H9 (cell line): ENCODE measurements around the gene HCRTR1. TPM values are rescaled to one million over a fixed set of nuclear protein-coding genes. Genes with fewer than 3 reads are reported as not detected.

Source experiments
- DNase-seq: peaks from one replicate; pipeline ENCODE4 v3.0.0-alpha.2; 2017
- H2AFZ ChIP-seq: one replicate; pipeline ENCODE4 v1.6.1; 2013; ENCODE audit warnings: mild to moderate bottlenecking, low read length, control low read depth, moderate library complexity
- H2AK5ac ChIP-seq: 2 replicates; pipeline ENCODE4 v1.6.1; 2013; ENCODE audit warnings: low read length, control low read depth, mixed read lengths; ENCODE audit not compliant: insufficient read length
- H2BK120ac ChIP-seq: one replicate; pipeline ENCODE4 v1.6.1; 2013; ENCODE audit warnings: low read depth, mild to moderate bottlenecking, low read length, control low read depth, inconsistent platforms; ENCODE audit not compliant: poor library complexity, severe bottlenecking
- H2BK12ac ChIP-seq: 2 replicates; pipeline ENCODE4 v1.6.1; 2013; ENCODE audit warnings: low read length, control low read depth, mixed read lengths, low read depth; ENCODE audit not compliant: insufficient read length
- H2BK15ac ChIP-seq: 2 replicates; pipeline ENCODE4 v1.6.1; 2013; ENCODE audit warnings: low read depth, low read length, control low read depth
- H2BK20ac ChIP-seq: one replicate; pipeline ENCODE4 v1.6.1; 2013; ENCODE audit warnings: low read depth, mild to moderate bottlenecking, low read length, control low read depth, inconsistent platforms; ENCODE audit not compliant: poor library complexity, severe bottlenecking
- H2BK5ac ChIP-seq: 2 replicates; pipeline ENCODE4 v1.6.1; 2013; ENCODE audit warnings: low read length, control low read depth, mixed read lengths; ENCODE audit not compliant: insufficient read length
- H3K14ac ChIP-seq: 2 replicates; pipeline ENCODE4 v1.6.1; 2013; ENCODE audit warnings: low read length, control low read depth; ENCODE audit not compliant: insufficient read depth
- H3K18ac ChIP-seq: 2 replicates; pipeline ENCODE4 v1.6.1; 2013; ENCODE audit warnings: low read depth, mild to moderate bottlenecking, mixed read lengths, low read length, control low read depth; ENCODE audit not compliant: insufficient read length
- H3K23ac ChIP-seq: 2 replicates; pipeline ENCODE4 v1.6.1; 2013; ENCODE audit warnings: low read length, control low read depth, mixed read lengths, low read depth; ENCODE audit not compliant: insufficient read length
- H3K23me2 ChIP-seq: 2 replicates; pipeline ENCODE4 v1.6.1; 2013; ENCODE audit warnings: low read depth, mild to moderate bottlenecking, mixed read lengths, low read length, control low read depth; ENCODE audit not compliant: insufficient read length, poor library complexity, severe bottlenecking
- H3K27ac ChIP-seq: 2 replicates; pipeline ENCODE4 v1.5.1; 2013; ENCODE audit warnings: low read length, control low read depth, mixed read lengths, low read depth; ENCODE audit not compliant: insufficient read length
- H3K27me3 ChIP-seq: 2 replicates; pipeline ENCODE4 v1.6.1; 2013; ENCODE audit warnings: low read length, control low read depth, inconsistent platforms; ENCODE audit not compliant: insufficient read depth
- H3K4ac ChIP-seq: 2 replicates; pipeline ENCODE4 v1.6.1; 2013; ENCODE audit warnings: low read depth, mild to moderate bottlenecking, control low read depth, inconsistent platforms, low read length, moderate library complexity
- H3K4me1 ChIP-seq: 2 replicates; pipeline ENCODE4 v1.6.1; 2013; ENCODE audit warnings: low read length, control low read depth, inconsistent platforms; ENCODE audit not compliant: insufficient read depth
- H3K4me2 ChIP-seq: 2 replicates; pipeline ENCODE4 v1.6.1; 2013; ENCODE audit warnings: low read length, control low read depth, mixed read lengths; ENCODE audit not compliant: insufficient read length, insufficient read depth
- H3K56ac ChIP-seq: 2 replicates; pipeline ENCODE4 v1.6.1; 2013; ENCODE audit warnings: low read depth, mild to moderate bottlenecking, mixed read lengths, low read length, control low read depth; ENCODE audit not compliant: insufficient read length
- H3K79me1 ChIP-seq: 2 replicates; pipeline ENCODE4 v1.6.1; 2013; ENCODE audit warnings: low read depth, mild to moderate bottlenecking, moderate library complexity, low read length, control low read depth, inconsistent platforms; ENCODE audit not compliant: insufficient read depth, poor library complexity, severe bottlenecking
- H3K79me2 ChIP-seq: 2 replicates; pipeline ENCODE4 v1.6.1; 2013; ENCODE audit warnings: low read length, control low read depth, inconsistent platforms; ENCODE audit not compliant: insufficient read depth
- H3K9ac ChIP-seq: 2 replicates; pipeline ENCODE4 v1.6.1; 2013; ENCODE audit warnings: low read length, control low read depth, mixed read lengths; ENCODE audit not compliant: insufficient read length; ENCODE audit errors: extremely low read depth
- H3K9me3 ChIP-seq: one replicate; pipeline ENCODE4 v1.6.1; 2013; ENCODE audit warnings: low read depth, low read length, inconsistent platforms; ENCODE audit not compliant: control insufficient read depth
- H3T11ph ChIP-seq: one replicate; pipeline ENCODE4 v1.6.1; 2013; ENCODE audit warnings: mild to moderate bottlenecking, low read length, control low read depth, inconsistent platforms
- H4K20me1 ChIP-seq: one replicate; pipeline ENCODE4 v1.6.1; 2013; ENCODE audit not compliant: control insufficient read depth, insufficient read length, insufficient read depth
- H4K5ac ChIP-seq: 2 replicates; pipeline ENCODE4 v1.6.1; 2013; ENCODE audit warnings: low read depth, mild to moderate bottlenecking, mixed read lengths, low read length, control low read depth; ENCODE audit not compliant: insufficient read length
- H4K8ac ChIP-seq: replicated peaks from 2 replicates; pipeline ENCODE4 v1.6.1; 2013; ENCODE audit warnings: low read length, control low read depth, mixed read lengths, low read depth; ENCODE audit not compliant: insufficient read length
- H4K91ac ChIP-seq: 2 replicates; pipeline ENCODE4 v1.6.1; 2013; ENCODE audit warnings: low read depth, mild to moderate bottlenecking, moderate library complexity, mixed read lengths, low read length, control low read depth; ENCODE audit not compliant: insufficient read length
- H3K27ac Mint-ChIP-seq, 3 experiments: 2 replicates in 2 of 3; 3 replicates in 1 of 3; pipeline ENCODE4 v1.8.0; 2020 to 2021; ENCODE audit warnings: mixed read lengths in 3 of 3, mild to moderate bottlenecking in 1 of 3, moderate library complexity in 1 of 3
- H3K27me3 Mint-ChIP-seq: 2 replicates; pipeline ENCODE4 v1.8.0; 2021; ENCODE audit warnings: low read depth, mild to moderate bottlenecking, moderate library complexity, mixed read lengths
- H3K36me3 Mint-ChIP-seq, 3 experiments: 2 replicates in 2 of 3; 3 replicates in 1 of 3; pipeline ENCODE4 v1.8.0; 2020 to 2021; ENCODE audit warnings: low read depth in 3 of 3, mixed read lengths in 3 of 3; ENCODE audit not compliant: insufficient read depth in 1 of 3
- H3K4me1 Mint-ChIP-seq, 2 experiments: 2 replicates each; pipeline ENCODE4 v1.8.0; 2020; ENCODE audit warnings: mixed read lengths in 2 of 2
- H3K4me3 Mint-ChIP-seq, 2 experiments: 2 replicates in 1 of 2; 3 replicates in 1 of 2; pipeline ENCODE4 v1.8.0; 2020 to 2021; ENCODE audit warnings: mild to moderate bottlenecking in 2 of 2, mixed read lengths in 2 of 2, moderate library complexity in 1 of 2
- H3K9me3 Mint-ChIP-seq, 2 experiments: 2 replicates in 1 of 2; 3 replicates in 1 of 2; pipeline ENCODE4 v1.8.0; 2020; ENCODE audit warnings: mild to moderate bottlenecking in 2 of 2, mixed read lengths in 2 of 2, moderate library complexity in 1 of 2
- CTCF ChIP-seq: fragments of 200-600 bp; sonication (generic); conservative IDR thresholded peaks from 3 replicates; pipeline ENCODE4 v1.8.0; 2021; ENCODE audit warnings: antibody characterized with exemption, mild to moderate bottlenecking
- WGBS: extraction: QIAGEN DNeasy Blood & Tissue Kit; methylation state at CpG from one replicate; pipeline ENCODE4 v1.1.7; 2013; ENCODE audit warnings: missing lambda C conversion rate, low lambda C conversion rate, mixed read lengths; ENCODE audit not compliant: insufficient read length; ENCODE audit errors: extremely low coverage; 5-methylcytosine and 5-hydroxymethylcytosine counted together
- total RNA-seq: library from RNA; stranded (reverse); gene quantifications from 2 replicates; pipeline ENCODE4 v1.2.1, GENCODE V29; 2021

Gene HCRTR1
- total RNA-seq, 1 experiment from 2014 or later, result not detected

GRCh38 chr1:31617916-31618746 lies 642 bp downstream of the HCRTR1 start:
- peaks cover 5% of the 10 kb centered on the region for H3K23me2 ChIP-seq
- no peaks in the 10 kb centered on the region for H3K79me1 ChIP-seq
- peak overlapping the region; percentile 50 to 76 for H3K4me3 Mint-ChIP-seq
- peak; percentile 99 for TF ChIP-seq CTCF
- H2BK15ac ChIP-seq, result no peak overlapping the region
- H2BK5ac ChIP-seq, result no peak overlapping the region
- no peaks in the 10 kb centered on the region for H3K4me1 ChIP-seq
- peaks cover 2% of the 10 kb centered on the region for H4K20me1 ChIP-seq
- no CpG with 5 or more reads among the region's 56 CpGs for WGBS
- no peak overlapping the region for H2BK20ac ChIP-seq
- H2BK120ac ChIP-seq, result no peak overlapping the region
- peaks cover 46% of the 10 kb centered on the region for H3K27me3 Mint-ChIP-seq
- no peaks in the 10 kb centered on the region for H3K9me3 Mint-ChIP-seq
- no peak overlapping the region for H3K23ac ChIP-seq
- H3K56ac ChIP-seq, result no peak overlapping the region
- no peak overlapping the region for H4K8ac ChIP-seq
- DNase-seq, result peak; percentile 80
- no peak overlapping the region for H3K27ac Mint-ChIP-seq
- H3K4me1 Mint-ChIP-seq, result peaks cover 15 to 17% of the 10 kb centered on the region in 2 experiments
- peak overlapping the region; percentile 50 for H3K4me2 ChIP-seq
- no peak overlapping the region for H3K4ac ChIP-seq
- no peak overlapping the region for H2AK5ac ChIP-seq
- no peaks in the 10 kb centered on the region; a peak in 1 of 7 replicates for H3K36me3 Mint-ChIP-seq
- no peak overlapping the region for H4K5ac ChIP-seq
- no peaks in the 10 kb centered on the region for H3K79me2 ChIP-seq
- H3K27ac ChIP-seq, result no peak overlapping the region
- H3K27me3 ChIP-seq, result peaks cover 11% of the 10 kb centered on the region; the same call in 1 of the 2 replicates
- no peak overlapping the region for H3K18ac ChIP-seq
- no peak overlapping the region for H4K91ac ChIP-seq
- no peak overlapping the region for H2BK12ac ChIP-seq
- H2AFZ ChIP-seq, result no peak overlapping the region
- H3T11ph ChIP-seq, result no peak overlapping the region
- no peaks in the 10 kb centered on the region for H3K9me3 ChIP-seq
- H3K9ac ChIP-seq, result no peak overlapping the region
- no peak overlapping the region for H3K14ac ChIP-seq
